ENCODE results near the gene SRCIN1.

SRCIN1 gene

GRCh38 chr17:38561416-38562214 lies 44.1 kb downstream of the SRCIN1 start:
- no peak for DNase-seq (ENCODE audit: low spot score)

DNA sequence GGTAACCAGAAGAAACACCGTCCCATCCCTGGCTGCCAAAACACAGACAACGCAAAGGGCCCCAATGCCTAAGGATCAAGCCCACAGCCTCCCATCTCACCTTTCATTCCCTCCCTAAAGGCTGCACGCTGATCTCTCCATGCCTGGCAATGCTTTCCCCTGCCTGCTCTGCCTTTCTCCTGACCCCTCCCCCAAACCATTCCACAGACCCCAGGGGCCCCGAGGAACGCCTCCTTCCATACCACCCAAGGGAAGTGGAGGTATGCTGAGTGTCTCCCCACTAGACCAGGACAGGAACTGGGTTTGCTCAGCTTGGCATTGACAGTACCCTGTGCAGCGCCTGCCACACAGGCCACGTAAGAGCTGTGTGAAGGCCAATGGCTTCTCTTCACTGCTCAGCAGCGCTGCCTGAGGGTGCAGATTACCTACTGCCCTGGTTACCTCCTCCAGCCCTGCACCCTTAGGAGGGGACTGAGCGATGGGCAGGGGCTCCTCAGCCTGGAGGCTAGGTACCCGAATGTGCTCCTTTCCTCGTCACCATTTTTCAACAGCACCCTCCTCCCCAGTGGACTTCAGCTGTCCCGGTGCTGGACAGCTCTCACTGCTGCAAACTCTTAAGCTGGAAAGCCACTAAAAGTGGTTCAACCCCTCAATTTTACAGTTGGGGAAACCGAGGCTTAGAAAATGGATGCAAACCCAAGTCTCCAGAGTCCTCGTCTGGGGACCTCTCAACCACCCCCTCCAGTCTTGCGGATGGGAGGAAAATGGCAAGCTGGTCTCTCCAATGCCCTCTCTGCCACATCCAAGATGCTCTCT lies 45.0 kb downstream of the SRCIN1 start:
- DNase-seq (ENCODE audit: low spot score): no peak

DNA sequence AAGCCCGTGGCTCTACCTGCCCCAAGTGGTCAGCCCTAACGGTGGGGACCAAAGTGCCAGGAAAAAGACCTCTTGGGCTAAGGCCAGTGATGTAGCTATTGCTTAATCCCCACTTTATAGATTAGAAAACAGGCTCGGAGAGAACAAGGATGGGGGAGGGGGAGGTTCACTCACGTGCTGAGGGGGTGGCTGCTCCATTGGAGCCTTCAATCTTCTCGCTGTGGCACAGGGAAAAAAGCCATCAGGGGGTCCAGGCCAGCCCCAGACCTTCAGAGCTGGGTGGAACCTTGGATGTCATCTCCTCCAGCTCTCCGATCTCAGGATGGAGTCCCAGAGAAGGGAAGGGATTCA lies 45.9 kb downstream of the SRCIN1 start:
- DNase-seq (ENCODE audit: low spot score): no peak

- DNase-seq (ENCODE audit: low spot score): peak; percentile 96
Measured at GRCh38 chr17:38559051-38559879, 46.5 kb downstream of the SRCIN1 start.

DNA sequence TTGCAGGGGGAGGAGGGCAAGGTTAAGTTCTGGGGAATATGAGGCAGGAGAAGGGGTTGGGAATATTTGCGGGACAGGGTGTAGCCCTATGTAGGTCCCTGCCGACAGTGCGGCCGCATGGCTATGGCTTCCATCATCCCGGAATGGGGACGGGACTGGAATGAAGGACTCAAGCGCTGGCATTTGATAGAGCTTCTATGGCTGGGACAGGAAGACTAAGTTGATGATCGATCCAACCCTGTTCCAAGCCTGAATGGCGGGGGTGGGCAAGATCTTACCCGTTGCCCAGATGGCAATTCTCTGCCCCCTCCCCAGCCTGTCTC lies 47.1 kb downstream of the SRCIN1 start:
- no peak for DNase-seq (ENCODE audit: low spot score)

GRCh38 chr17:38557836-38558727 lies 47.7 kb downstream of the SRCIN1 start:
- peak; percentile 98 for DNase-seq (ENCODE audit: low spot score)

- no peak for DNase-seq (ENCODE audit: low spot score)
Measured at GRCh38 chr17:38557396-38557795, 48.4 kb downstream of the SRCIN1 start.

GRCh38 chr17:38556239-38556638 lies 49.5 kb downstream of the SRCIN1 start:
- no peak for DNase-seq (ENCODE audit: low spot score)

GRCh38 chr17:38554430-38555350 lies 51.1 kb downstream of the SRCIN1 start:
- no peak for DNase-seq (ENCODE audit: low spot score)

GRCh38 chr17:38552343-38552742 lies 53.4 kb downstream of the SRCIN1 start:
- DNase-seq (ENCODE audit: low spot score): no peak

- no peak for DNase-seq (ENCODE audit: low spot score)
Measured at GRCh38 chr17:38551121-38551520, 54.6 kb downstream of the SRCIN1 start.

DNA sequence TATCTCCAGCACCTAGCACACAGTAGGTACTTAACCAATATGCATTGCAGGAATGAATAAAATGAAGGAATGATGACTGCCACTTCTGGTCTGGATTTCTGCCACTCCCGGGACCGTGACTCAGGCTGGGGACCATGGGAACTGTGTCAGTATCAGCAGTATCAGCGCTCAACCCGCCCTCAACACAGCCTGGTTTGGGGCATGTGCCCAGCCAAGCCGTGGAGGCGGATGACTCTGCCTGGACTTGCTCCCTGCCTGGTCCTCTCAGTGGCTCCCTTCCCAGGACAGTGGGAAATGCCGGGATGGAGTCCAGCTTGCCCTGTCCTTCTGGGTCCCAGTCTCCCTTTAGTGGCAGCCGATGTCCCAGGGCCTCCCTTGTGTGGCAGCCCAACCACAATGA lies 55.1 kb downstream of the SRCIN1 start:
- DNase-seq (ENCODE audit: low spot score): no peak

DNA sequence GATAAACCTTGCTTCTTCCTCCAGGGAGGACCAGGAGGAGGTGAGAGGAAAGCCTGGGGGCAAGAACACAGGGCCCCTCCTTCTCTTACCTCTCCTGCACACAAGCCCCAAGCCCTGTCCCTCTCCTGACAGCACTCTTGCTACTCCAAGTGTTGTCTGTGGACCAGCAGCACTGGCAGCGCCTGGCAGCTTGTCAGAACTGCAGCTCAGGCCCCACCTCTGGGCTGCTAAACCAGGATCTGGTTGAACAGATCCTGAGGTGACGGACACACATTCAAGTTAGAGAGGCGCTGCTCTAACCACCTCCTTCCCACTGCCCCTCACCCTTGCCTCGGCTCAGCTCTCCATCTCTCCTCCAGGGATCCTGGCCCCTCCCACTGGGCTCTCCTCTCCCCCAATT lies 56.5 kb downstream of the SRCIN1 start:
- no peak for DNase-seq (ENCODE audit: low spot score)

DNA sequence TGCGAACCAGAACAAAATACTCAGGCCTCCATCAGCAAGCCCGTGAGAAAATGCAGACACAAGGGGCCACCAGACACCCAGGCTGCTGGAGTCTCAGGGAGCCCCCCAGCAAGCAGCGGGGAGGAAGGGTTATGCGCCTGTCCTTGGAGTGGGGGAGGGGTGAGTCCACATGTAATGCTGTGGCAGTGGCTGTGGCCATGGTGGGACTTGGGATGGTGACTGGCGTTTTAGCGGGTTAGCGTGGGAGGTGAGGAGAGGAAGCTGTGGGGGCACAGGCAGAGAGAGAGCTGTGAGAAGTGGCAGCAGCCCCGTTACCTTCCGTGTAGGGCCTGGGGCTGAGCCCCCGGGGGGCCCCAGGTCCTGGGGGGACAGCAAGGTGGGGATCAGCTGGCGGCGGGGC lies 58.3 kb downstream of the SRCIN1 start:
- no peak for DNase-seq (ENCODE audit: low spot score)

DNA sequence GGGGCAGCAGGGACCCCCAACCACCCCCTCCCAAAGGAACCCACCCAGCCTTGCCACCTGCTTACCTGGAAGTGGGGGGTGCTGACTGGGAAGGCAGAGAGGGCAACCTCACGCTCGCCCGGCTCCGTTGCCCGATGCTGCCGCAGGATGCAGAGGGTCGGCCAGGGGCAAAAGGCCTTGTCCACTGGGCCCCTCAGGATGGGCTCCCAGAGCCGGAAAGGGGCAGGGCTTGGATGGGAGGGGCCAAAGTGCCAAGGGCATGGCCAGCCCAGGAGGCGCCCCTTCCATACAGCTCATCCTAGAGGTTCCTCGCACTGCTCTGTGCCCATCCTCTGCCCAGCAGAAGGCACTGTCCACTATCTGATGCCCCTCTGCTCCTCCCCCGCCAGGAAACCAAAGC lies 59.4 kb downstream of the SRCIN1 start:
- DNase-seq (ENCODE audit: low spot score): no peak

DNA sequence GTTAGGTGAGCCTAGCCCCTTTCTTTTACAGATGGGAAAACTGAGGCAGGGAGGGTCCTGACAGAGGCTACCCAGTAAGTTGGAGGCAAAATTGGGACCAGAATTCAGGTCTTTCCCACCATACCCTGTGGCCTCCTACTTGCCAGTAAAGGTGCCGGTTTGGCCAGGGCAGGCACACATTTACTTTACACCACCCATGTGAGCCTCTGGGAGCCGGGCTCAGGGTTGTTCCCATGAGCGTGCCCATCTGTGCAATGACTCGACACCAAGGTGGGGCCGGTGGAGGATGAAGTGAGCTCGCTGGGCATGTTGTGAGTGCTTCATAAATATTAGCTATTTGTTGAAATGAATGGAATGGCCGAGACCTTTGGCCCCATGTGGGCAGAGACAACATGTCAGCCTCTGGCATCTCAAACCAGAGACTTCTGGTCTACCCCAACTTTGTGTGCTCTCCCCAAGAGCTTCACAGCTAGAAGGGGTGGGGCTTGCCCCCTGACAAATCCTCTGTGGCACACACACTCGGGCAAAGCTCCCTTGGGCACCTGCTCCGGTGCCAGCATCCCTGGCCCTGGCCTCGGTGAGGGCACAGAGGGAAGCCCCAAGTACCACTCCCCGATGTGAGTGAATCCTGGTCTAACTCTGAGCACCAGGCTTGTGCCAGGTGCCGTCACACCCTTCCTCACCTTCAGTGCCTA lies 60.1 kb downstream of the SRCIN1 start:
- no peak for DNase-seq (ENCODE audit: low spot score)

GRCh38 chr17:38544839-38545209 lies 60.9 kb downstream of the SRCIN1 start:
- no peak for DNase-seq (ENCODE audit: low spot score)

DNA sequence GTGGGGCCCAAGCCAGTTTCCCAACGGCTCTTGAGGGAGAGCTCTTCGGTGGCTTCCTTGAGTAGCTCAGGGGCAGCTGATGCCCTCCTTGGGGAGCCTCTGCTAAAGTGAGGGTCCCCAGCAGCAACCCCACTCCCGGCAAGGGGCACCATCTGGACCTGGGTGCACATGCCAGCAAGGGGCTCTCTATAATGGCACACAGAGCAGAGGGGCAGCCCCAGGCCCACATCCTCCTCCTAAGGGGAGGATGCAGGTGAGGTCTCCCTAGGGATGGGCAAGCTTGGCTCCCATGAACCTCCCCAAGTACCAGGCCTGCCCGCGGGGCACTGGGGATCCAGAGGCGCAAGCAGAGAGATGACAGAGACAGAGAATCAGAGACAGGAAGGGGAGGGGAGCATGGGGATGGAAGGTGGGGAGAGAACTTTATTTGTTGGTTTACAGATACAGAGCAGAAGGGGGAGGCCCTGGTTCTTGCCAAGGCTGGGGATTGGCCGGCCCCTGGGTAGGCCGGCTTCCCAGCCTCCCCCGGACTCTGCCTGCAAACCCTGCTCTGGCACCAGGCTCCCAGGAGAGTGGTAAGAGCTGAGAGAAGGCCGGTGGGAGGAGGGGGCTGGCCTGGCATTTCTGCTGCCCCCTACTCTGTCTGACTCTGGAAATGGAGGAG lies 61.4 kb downstream of the SRCIN1 start:
- DNase-seq (ENCODE audit: low spot score): no peak

DNA sequence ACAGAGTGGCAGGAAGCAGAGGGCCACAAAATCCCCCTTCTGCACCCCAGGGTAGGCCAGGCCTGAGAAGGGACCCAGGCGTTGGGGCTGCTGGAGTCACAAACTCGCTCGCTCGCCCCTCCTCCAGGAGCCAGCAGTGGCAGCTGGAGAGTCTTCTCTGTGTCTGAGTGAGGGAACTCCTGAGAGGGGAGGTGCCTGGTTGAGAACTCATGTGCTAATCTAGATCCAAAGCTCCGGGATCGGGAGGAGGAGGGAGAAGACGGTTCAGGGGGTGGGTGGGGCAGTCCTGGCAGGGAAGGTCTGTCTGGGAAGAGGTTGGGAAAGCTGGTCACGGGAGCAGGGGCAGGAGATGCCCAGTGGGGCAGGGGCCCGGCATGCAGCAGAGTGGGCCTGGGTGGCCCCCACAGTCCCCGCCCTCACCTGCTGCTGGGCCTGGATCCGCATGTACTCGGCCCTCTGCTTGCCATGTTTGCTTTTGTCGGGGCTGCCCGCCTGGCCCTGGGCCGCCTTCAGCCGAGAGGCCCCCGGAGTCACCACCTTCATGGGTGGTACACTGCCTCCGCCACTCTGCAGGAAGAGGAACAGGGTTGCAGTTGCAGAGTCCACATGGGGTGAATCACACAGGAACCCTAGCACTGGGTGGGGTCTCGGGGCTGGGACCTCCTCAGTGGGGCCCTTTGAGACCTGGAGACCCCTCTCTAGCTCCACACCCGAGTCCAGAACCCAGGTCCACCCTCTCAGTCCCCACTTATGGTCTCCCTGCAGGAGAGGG lies 62.2 kb downstream of the SRCIN1 start:
- no peak for DNase-seq (ENCODE audit: low spot score)

All from iPS-NIHi11 (cell line).